K562 treated with DMSO at 1 percent for 24 hours (cell line): ENCODE results near the gene OR2F1. TPM values are rescaled to one million over a fixed set of nuclear protein-coding genes. Genes with fewer than 3 reads are reported as not detected.

Experiments
- total RNA-seq: library from RNA; unstranded; fragments of 300-600 nt; gene quantifications from 2 replicates; pipeline ENCODE4 v1.2.3, GENCODE V29; 2022; ENCODE audit warnings: low read depth; ENCODE audit not compliant: insufficient read depth

The OR2F1 gene
- not detected in 2 replicates for total RNA-seq

GRCh38 chr7:143954544-143954943, at the start of gene OR2F1:
Gene OR2F1 (plus strand): TSS chr7:143954844. CDS start chr7:143959971, 5,127 bp downstream.

DNA sequence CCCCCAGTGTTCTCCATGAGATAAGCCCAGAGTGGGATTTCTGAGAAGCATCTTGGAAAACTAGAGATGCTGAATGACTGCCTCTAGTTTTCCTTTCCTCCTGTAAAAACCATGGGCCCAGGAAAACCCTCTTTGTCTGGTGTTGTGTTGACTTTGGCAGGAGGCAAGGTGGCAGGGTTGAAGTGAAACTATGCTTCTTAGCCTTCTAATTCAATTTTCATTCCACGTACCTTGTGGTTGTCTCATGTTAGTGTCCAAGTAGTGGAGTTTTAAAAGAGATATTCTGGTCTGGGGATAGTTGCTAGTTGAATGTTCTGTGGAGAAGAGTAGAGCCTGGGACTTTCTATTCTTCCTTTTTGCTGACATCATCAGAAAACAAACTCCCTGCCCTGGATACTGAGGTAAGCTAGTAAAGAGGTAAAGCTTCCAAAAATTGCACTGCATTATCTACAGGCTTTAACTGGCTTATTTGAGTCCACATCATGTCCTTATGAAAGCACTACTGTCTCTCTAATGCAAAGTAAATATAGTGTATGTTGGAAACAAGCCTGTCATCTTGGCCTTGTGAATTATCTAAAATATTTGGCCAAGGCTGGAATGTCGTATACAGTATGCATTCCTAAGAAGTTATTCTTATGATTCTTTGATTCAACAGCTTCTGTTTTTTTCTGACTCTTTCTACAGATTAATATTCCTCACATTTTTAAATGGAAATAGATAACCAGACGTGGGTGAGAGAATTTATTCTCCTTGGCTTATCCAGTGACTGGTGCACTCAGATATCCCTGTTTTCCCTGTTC, 19.9 kb upstream of the OR2F1 start, which contains the start of gene OR2F2:
Gene OR2F2 (plus strand): TSS at position 708 of the 800 bp plus-strand sequence. CDS start 0 bp downstream, at position 708.

DNA sequence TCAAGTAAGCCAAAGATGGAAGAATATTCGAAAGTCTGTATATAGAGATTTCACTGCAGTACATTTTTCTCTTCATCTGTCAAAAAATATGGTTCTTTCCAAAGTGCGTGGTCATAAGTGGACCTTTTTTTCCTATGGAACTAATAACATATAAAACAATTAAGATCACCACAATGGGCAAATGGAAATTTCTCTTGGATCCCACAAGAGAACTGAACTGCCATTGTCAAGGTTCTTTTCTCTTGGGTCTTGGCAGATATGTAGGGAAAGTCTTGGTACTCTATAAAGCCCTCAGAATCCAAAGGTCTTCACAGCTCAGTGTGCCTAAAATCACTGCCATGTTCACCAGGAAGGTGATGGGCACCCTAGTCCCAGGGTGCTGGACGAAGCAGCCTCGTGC, 45.4 kb downstream of the OR2F1 start, which contains the start of gene OR6B1:
Gene OR6B1 (plus strand): TSS at position 301 of the 400 bp plus-strand sequence. CDS start 3,677 bp downstream, outside the sequence.

Other genes with a start within 250 kb of the OR2F1 start
- gene CTAGE6, start 197.1 kb upstream of the OR2F1 start, total RNA-seq = not detected in 2 replicates
- 53.3 and 58.8 TPM in 2 replicates for gene TCAF1, start 52.7 kb upstream of the OR2F1 start, total RNA-seq
- gene OR2F2, start 19.6 kb upstream of the OR2F1 start, total RNA-seq = not detected in 2 replicates
- not detected in 2 replicates for gene OR6B1, start 45.5 kb downstream of the OR2F1 start, total RNA-seq
- not detected in 2 replicates for gene OR2A5, start 94.1 kb downstream of the OR2F1 start, total RNA-seq
- not detected in 2 replicates for gene OR2A25, start 115.0 kb downstream of the OR2F1 start, total RNA-seq
- gene OR2A12, start 131.4 kb downstream of the OR2F1 start, total RNA-seq = not detected in 2 replicates
- gene OR2A2, start 154.7 kb downstream of the OR2F1 start, total RNA-seq = not detected in 2 replicates
- gene OR2A14, start 168.3 kb downstream of the OR2F1 start, total RNA-seq = not detected in 2 replicates
- gene CTAGE4, start 228.6 kb downstream of the OR2F1 start, total RNA-seq = not detected in 2 replicates
- gene ARHGEF35, start 241.0 kb downstream of the OR2F1 start, total RNA-seq = 0.25 TPM in 1 of 2 replicates, not detected in the other